GM21367 (cell line): Measurements from ENCODE around the gene OR51B5.
"Not testable (repeated sequence)": the region's sequence is repeated elsewhere in the genome, so short reads cannot be mapped to it uniquely, and the experiment has no call there.

Experiments used
- ATAC-seq: cut with Tn5 transposase; IDR thresholded peaks from one replicate; pipeline ENCODE4 v1.9.1; 2021; ENCODE audit not compliant: unreplicated experiment

The OR51B5 gene

GRCh38 chr11:5343474-5344335 is at the start of gene OR51B5:
TSS of gene OR51B5 (minus strand) at chr11:5343524. CDS start at chr11:5343524, 0 bp downstream.
- no peak for ATAC-seq

GRCh38 chr11:5390210-5390609 is 46.9 kb upstream of the OR51B5 start:
- no peak for ATAC-seq

- no peak for ATAC-seq
Observed at GRCh38 chr11:5384335-5384734, 41.0 kb upstream of the OR51B5 start.

- no peak for ATAC-seq
Observed at GRCh38 chr11:5383576-5383975, 40.3 kb upstream of the OR51B5 start, which contains the start of gene OR51M1. TSS of gene OR51M1 (plus strand) at chr11:5383812. CDS start at chr11:5389399, 5,587 bp downstream.

- ATAC-seq: peak; percentile 92
Observed at GRCh38 chr11:5380740-5381342, 37.5 kb upstream of the OR51B5 start.

GRCh38 chr11:5369789-5370188 is 26.5 kb upstream of the OR51B5 start:
- ATAC-seq: peak; percentile 62

- ATAC-seq: no peak
Observed at GRCh38 chr11:5368502-5369043, 25.2 kb upstream of the OR51B5 start.

- no peak for ATAC-seq
Observed at GRCh38 chr11:5367448-5368074, 24.2 kb upstream of the OR51B5 start.

GRCh38 chr11:5366856-5367255 is 23.5 kb upstream of the OR51B5 start:
- no peak for ATAC-seq

GRCh38 chr11:5366365-5366764 is 23.0 kb upstream of the OR51B5 start:
- not testable (repeated sequence) for ATAC-seq

GRCh38 chr11:5364214-5364613 is 20.9 kb upstream of the OR51B5 start:
- no peak for ATAC-seq

GRCh38 chr11:5363679-5364078 is 20.4 kb upstream of the OR51B5 start:
- ATAC-seq: no peak

- no peak for ATAC-seq
Observed at GRCh38 chr11:5362017-5362625, 18.8 kb upstream of the OR51B5 start.

GRCh38 chr11:5356031-5356430 is 12.7 kb upstream of the OR51B5 start:
- not testable (repeated sequence) for ATAC-seq

- ATAC-seq: no peak
Observed at GRCh38 chr11:5351208-5351607, 7.9 kb upstream of the OR51B5 start, which contains the start of gene OR51B6. TSS of gene OR51B6 (plus strand) at chr11:5351508. CDS start at chr11:5351508, 0 bp downstream.

GRCh38 chr11:5349550-5349949 is 6.2 kb upstream of the OR51B5 start:
- no peak for ATAC-seq

GRCh38 chr11:5348551-5349194 is 5.3 kb upstream of the OR51B5 start:
- no peak for ATAC-seq

- no peak for ATAC-seq
Observed at GRCh38 chr11:5345831-5346230, 2.5 kb upstream of the OR51B5 start.

- peak; percentile 56 for ATAC-seq
Observed at GRCh38 chr11:5339771-5340322, 3.5 kb downstream of the OR51B5 start.

GRCh38 chr11:5337253-5337652 is 6.1 kb downstream of the OR51B5 start:
- not testable (repeated sequence) for ATAC-seq
